Measurements from ENCODE around the gene C1orf115. TPM values are rescaled to one million over a fixed set of nuclear protein-coding genes. Genes with fewer than 3 reads are reported as not detected.

Gene C1orf115
- total RNA-seq, 1 donor from 2014 or later: 7.5 TPM

DNA sequence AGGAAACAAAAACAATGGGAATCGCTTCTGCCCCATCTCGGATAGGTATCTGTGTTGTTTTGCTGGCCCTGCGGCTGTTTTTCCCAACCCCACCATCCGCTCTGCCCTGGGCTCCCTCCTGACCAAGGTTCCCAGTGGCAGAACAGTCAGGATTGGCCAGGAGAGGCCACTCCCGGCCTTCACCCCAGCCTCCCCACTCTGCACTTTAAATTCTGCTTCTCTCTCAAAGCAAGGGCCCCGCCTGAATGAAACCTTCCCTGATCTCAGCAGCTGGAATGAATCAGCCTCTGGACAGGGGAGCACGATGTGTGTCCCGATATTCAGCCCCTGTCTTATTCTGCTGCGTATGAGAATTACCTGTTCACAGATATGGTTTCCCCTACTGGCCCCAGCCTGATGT lies 16.3 kb downstream of the C1orf115 start:
- Mint-ChIP-seq H3K9me3 (peaks cover 3% of the 10 kb centered on the region), H3K36me3 (no peaks in the 10 kb centered on the region), H3K27me3 (peaks cover 4% of the 10 kb centered on the region), H3K4me1 (ENCODE audit: unreplicated experiment) (peaks cover 7% of the 10 kb centered on the region), H3K27ac (peak overlapping the region; percentile 16), H3K4me3 (no peak overlapping the region)
- DNase-seq (ENCODE audit: extremely low spot score, unreplicated experiment): no peak
- TF ChIP-seq, protein P1, sequence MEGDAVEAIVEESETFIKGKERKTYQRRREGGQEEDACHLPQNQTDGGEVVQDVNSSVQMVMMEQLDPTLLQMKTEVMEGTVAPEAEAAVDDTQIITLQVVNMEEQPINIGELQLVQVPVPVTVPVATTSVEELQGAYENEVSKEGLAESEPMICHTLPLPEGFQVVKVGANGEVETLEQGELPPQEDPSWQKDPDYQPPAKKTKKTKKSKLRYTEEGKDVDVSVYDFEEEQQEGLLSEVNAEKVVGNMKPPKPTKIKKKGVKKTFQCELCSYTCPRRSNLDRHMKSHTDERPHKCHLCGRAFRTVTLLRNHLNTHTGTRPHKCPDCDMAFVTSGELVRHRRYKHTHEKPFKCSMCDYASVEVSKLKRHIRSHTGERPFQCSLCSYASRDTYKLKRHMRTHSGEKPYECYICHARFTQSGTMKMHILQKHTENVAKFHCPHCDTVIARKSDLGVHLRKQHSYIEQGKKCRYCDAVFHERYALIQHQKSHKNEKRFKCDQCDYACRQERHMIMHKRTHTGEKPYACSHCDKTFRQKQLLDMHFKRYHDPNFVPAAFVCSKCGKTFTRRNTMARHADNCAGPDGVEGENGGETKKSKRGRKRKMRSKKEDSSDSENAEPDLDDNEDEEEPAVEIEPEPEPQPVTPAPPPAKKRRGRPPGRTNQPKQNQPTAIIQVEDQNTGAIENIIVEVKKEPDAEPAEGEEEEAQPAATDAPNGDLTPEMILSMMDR (conservative IDR thresholded peaks at IDR 0.05): no peak

DNA sequence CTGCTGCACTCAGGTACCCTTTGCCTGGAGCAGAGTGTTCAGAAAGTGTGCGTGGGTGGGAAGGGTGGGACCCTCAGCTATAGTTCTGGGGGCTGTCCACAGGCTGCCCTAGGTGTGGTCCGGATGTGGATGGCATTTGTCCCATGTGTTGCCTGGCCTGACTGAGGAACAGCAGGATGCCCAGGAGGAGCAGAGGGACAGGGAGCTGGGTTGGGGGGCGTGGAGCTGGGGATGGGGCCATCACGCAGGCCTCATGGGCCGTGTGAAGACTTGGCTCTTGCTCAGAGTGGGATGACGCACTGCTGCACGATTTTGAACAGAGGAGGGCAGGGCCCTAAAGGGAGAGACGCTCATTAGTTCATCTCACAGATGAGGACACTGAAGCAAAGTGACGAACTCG lies 17.0 kb downstream of the C1orf115 start:
- DNase-seq (ENCODE audit: extremely low spot score, unreplicated experiment): no peak
- TF ChIP-seq, protein P1 (conservative IDR thresholded peaks at IDR 0.05): no peak
- H3K9me3 Mint-ChIP-seq: peaks cover 3% of the 10 kb centered on the region
- H3K27ac Mint-ChIP-seq: no peak overlapping the region
- peaks cover 7% of the 10 kb centered on the region for H3K4me1 Mint-ChIP-seq (ENCODE audit: unreplicated experiment)
- H3K4me3 Mint-ChIP-seq: no peak overlapping the region
- H3K36me3 Mint-ChIP-seq: no peaks in the 10 kb centered on the region
- peaks cover 4% of the 10 kb centered on the region for H3K27me3 Mint-ChIP-seq

DNA sequence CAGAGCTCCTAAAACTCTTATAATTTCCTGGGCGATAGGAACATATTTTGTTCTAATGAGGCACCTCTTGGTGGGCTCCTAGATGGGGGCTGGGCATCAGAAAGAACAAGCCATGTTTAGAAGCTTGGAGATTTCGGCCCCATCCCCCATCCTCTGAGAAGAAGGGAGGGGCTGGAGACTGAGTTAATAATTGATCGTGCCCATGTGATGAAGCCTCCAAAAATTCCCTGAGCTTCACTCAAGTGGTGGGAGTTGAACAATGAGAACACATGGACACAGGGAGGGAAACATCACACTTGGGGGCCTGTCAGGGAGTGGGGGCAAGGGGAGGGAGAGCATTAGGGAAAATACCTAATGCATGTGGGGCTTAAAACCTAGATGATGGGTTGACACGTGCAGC lies 18.1 kb downstream of the C1orf115 start:
- Mint-ChIP-seq H3K4me1 (ENCODE audit: unreplicated experiment) (peaks cover 7% of the 10 kb centered on the region), H3K27ac (no peak overlapping the region), H3K27me3 (peaks cover 4% of the 10 kb centered on the region), H3K9me3 (peaks cover 3% of the 10 kb centered on the region), H3K36me3 (no peaks in the 10 kb centered on the region), H3K4me3 (no peak overlapping the region)
- TF ChIP-seq, protein P1 (conservative IDR thresholded peaks at IDR 0.05): no peak
- no peak for DNase-seq (ENCODE audit: extremely low spot score, unreplicated experiment)

DNA sequence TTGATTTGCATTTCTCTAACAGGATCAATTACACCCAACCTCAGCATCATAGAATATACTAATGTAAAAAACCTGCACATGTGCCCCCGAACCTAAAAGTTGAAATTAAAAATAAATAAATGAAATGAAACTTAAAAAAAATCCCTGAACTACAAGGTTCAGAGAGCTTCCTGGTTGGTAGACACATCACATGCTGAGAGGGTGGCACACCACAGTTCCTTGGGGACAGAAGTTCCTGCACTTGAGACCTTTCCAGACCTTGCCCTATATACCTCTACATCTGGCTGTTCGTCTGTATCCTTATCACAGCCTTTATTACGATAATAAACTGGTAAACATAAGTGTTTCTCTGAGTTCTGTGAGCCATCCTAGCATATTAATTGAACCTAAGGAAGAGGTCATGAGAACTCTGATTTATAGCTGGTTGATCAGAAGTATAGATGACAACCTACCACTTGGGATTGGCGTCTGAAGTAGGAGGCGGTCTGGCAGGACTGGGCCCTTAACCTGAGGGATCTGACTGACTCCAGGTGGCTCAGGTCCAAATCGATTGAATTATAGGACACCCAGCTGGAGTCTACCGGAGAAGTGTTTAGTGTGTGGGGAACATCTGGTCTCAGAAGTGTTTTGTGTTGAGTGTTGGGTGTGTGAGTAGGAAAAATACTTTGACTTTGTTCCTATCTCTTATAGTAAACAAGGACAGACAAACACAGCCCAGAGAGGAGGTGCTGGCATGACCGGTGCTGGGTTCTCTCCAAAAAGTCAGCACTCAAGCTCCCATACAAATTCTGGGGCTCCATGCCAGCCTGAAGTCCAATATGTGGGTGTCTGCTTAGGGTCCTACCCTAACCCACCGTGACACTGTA lies 19.0 kb downstream of the C1orf115 start:
- TF ChIP-seq, protein P1 (conservative IDR thresholded peaks at IDR 0.05): no peak
- H3K9me3 Mint-ChIP-seq: no peaks in the 10 kb centered on the region
- H3K27me3 Mint-ChIP-seq: peaks cover 4% of the 10 kb centered on the region
- no peak overlapping the region for H3K4me3 Mint-ChIP-seq
- no peak overlapping the region for H3K27ac Mint-ChIP-seq
- H3K36me3 Mint-ChIP-seq: no peaks in the 10 kb centered on the region
- DNase-seq (ENCODE audit: extremely low spot score, unreplicated experiment): no peak
- H3K4me1 Mint-ChIP-seq (ENCODE audit: unreplicated experiment): peaks cover 7% of the 10 kb centered on the region

DNA sequence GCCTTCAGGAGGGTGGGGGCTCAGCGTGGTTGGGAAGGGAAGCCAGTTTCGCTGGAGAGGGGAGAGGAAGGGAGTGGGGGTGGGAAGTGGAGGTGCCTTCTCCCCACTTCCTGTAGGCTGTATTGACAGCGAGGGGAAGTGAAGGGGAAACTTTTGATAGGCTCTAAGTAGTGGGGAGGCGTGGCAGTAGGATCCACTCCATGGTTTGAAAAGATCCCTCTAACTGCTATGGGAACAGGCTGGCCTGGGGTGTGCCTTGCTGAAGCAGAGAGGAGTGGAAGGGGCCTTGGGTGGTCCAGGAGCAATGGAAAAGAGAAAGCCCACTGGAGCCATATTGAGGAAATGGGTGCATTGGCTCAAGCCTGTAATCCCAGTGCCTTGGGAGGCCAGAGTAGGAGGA lies 20.2 kb downstream of the C1orf115 start:
- no peak for DNase-seq (ENCODE audit: extremely low spot score, unreplicated experiment)
- no peaks in the 10 kb centered on the region for H3K36me3 Mint-ChIP-seq
- H3K4me1 Mint-ChIP-seq (ENCODE audit: unreplicated experiment): peaks cover 7% of the 10 kb centered on the region
- TF ChIP-seq, protein P1 (conservative IDR thresholded peaks at IDR 0.05): no peak
- H3K27me3 Mint-ChIP-seq: peaks cover under 1% of the 10 kb centered on the region
- H3K4me3 Mint-ChIP-seq: no peak overlapping the region
- H3K9me3 Mint-ChIP-seq: no peaks in the 10 kb centered on the region
- H3K27ac Mint-ChIP-seq: no peak overlapping the region

All from type B pancreatic cell (in vitro differentiated cells).